Measurements from ENCODE around the gene TMEM31.
"Not testable (repeated sequence)": the region's sequence is repeated elsewhere in the genome, so short reads cannot be mapped to it uniquely, and the experiment has no call there.

TMEM31 gene

GRCh38 chrX:103739421-103739820 lies 28.7 kb downstream of the TMEM31 start:
- H3K27ac ChIP-seq = no peak overlapping the region

DNA sequence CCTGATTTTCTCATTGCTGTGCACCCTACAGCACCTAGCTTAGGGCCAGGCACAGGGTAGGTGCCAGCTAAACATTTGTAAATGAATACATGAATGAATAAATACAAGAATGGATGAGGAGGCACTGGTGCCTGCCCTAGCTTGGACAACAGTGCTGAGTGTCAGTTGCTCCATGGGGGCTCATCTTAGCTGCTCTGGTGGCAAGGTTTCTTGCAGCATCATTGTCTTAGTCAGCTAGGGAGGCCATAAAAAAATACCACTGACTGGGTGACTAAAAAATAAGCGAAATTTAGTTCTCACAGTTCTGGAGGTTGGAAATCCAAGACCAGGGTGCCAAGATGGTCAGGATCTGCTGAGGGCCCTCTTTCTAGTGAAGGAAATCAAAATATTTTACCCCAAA lies 31.2 kb downstream of the TMEM31 start:
- TF ChIP-seq ZFX (IDR thresholded peaks at IDR 0.05) (no peak), CTCF (conservative IDR thresholded peaks at IDR 0.05) (no peak)
- H3K27ac ChIP-seq = no peak overlapping the region

More at GRCh38 chrX:103739421-103739820, 28.7 kb downstream of the TMEM31 start:
- TF ChIP-seq ZFX (IDR thresholded peaks at IDR 0.05) = no peak
- no peak for TF ChIP-seq CTCF (conservative IDR thresholded peaks at IDR 0.05)

GRCh38 chrX:103742339-103742738 lies 31.6 kb downstream of the TMEM31 start:
- no peak for TF ChIP-seq CTCF (conservative IDR thresholded peaks at IDR 0.05)
- TF ChIP-seq ZFX (IDR thresholded peaks at IDR 0.05) = no peak
- H3K27ac ChIP-seq = no peak overlapping the region

DNA sequence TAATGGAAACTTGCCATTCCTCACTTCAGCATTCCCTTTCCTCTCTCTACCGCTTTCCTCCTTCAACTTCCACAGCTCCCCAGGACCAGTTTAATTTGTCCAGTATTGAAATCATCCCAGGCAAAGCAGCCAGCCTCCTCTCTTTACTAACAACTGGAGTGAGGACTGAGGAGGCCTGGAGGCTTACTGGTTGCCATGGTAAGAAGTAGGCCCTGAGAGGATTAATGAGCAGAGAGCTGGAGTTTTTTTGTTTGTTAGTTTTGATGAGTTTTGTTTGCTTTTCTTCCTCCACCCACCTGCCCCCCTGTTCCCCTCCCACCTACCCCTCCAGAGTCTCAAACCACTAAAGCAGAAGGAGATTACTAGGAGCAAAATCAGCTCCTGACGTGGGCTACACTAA lies 36.5 kb downstream of the TMEM31 start:
- no peak overlapping the region for H3K27ac ChIP-seq
- no peak for TF ChIP-seq ZFX (IDR thresholded peaks at IDR 0.05)
- no peak for TF ChIP-seq CTCF (conservative IDR thresholded peaks at IDR 0.05)

DNA sequence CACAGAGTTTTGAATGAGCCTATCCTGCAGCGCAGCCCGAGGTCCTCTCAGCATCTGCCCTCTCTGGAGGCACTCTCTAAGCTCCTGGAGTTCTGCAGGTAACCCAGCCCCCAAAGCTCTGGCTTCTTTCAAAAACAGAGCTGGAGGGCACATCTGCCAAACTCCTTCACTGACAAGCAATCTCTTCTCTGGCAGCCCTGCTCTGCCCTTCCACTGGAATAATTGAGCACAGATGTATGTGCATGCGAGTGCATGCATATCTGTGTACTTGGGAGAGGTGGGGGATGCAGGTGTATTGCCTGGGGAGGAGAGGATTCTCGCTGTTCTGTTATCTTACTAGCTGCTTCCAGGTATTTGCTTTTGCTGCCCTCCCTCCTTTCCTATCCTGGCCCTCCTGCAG lies 43.7 kb downstream of the TMEM31 start:
- TF ChIP-seq ZFX (IDR thresholded peaks at IDR 0.05) (no peak), CTCF (conservative IDR thresholded peaks at IDR 0.05) (no peak)
- H3K27ac ChIP-seq = no peak overlapping the region

DNA sequence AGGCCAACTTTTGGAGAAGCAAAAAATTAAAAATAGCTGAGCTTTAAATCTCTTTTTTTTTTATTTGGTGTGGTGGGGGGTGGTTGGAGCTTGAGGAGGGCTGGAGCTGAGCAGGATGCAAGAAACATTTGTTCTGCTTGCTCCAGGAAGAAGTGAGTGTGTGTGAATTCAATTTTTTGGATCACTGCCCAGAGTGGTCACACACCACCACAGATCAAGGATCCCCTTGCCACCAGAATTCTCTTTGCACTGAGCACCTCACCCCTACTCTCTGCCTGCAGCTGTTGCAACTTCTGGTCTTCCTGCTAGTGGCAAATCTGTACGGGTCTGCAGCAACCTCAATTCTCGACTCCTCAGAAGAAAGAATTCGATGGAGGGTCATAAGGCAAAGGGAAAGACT lies 46.0 kb downstream of the TMEM31 start:
- TF ChIP-seq CTCF (conservative IDR thresholded peaks at IDR 0.05) (no peak), ZFX (IDR thresholded peaks at IDR 0.05) (no peak)
- H3K27ac ChIP-seq = no peak overlapping the region

- TF ChIP-seq CTCF (conservative IDR thresholded peaks at IDR 0.05) (no peak), ZFX (IDR thresholded peaks at IDR 0.05) (no peak)
- H3K27ac ChIP-seq = no peak overlapping the region
These were observed 47.8 kb downstream of the TMEM31 start for GRCh38 chrX:103758555-103758954.

DNA sequence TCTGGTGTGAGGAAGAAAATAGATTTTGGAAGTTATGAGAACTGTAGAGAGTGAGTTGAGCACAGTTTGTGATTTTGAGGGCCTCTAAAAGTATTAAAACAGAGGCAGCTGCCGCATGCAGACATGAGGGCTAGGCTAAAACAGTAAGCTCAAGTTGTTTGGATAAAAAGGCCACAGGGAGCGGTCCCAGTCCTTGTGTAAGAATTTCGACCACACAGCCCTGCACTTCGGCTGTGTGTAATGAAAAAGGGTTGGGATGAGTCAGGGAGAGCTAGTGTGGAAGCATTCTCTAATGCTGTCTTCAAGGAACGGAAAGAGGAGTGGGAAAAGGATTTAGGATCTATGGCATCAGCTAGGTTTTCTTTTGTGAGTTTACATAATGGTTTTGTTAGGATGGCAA lies 52.8 kb downstream of the TMEM31 start:
- H3K27ac ChIP-seq = not testable (repeated sequence)
